ENCODE results near the gene TMEM233.

DNA sequence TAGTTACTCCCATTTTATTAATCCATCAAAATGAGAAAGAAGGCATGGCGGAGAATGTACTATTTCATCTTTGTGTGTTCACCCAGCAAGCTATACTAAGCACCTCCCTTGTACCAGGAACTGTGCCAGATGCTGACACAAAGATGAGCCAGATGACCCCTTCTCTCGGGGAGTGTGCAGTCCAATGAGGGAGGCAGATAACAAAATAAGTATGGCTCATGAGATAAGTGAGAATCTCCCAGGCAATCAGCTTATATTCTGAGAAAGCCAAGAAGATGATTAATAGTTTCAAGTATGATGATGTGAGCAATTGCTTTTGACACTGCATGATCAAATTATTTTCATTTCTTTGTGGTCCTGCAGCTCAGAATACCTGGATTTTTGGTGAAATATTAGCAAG lies 1.3 kb upstream of the TMEM233 start:
- TF ChIP-seq POLR2A (IDR thresholded peaks at IDR 0.05; ENCODE audit: low read depth, low read length), result no peak
- no peak for TF ChIP-seq POLR2AphosphoS5 (IDR thresholded peaks at IDR 0.05; ENCODE audit: low read depth, low read length)
